GM12878 (cell line): ENCODE results near the gene PPM1A. TPM values are rescaled to one million over a fixed set of nuclear protein-coding genes. Genes with fewer than 3 reads are reported as not detected.

Experiments
- BRCA1 ChIP-seq: IDR thresholded peaks from 2 replicates; pipeline ENCODE4 v1.6.1; 2011; ENCODE audit warnings: low read depth, low read length, improper control_type of control experiment
- EGR1 ChIP-seq, 2 experiments: IDR thresholded peaks; 1 replicate in 1 of 2; 2 replicates in 1 of 2; pipeline ENCODE4 v1.6.1; 2011 to 2012; ENCODE audit warnings: low read depth in 2 of 2, low read length in 2 of 2, borderline replicate concordance in 1 of 2, mild to moderate bottlenecking in 1 of 2, moderate library complexity in 1 of 2
- FOXK2 ChIP-seq: fragments of 450-650 bp; IDR thresholded peaks from 2 replicates; pipeline ENCODE4 v1.6.1; 2017; ENCODE audit warnings: mild to moderate bottlenecking, moderate library complexity
- GABPA ChIP-seq: IDR thresholded peaks from 2 replicates; pipeline ENCODE4 v1.6.1; 2014; ENCODE audit warnings: antibody characterized with exemption, low read depth, mild to moderate bottlenecking, inconsistent platforms
- KDM1A ChIP-seq: fragments of 200-600 bp; sonication (generic); IDR thresholded peaks from 2 replicates; pipeline ENCODE4 v1.6.1; 2016; ENCODE audit warnings: borderline replicate concordance
- MEF2B ChIP-seq: fragments of 450-650 bp; IDR thresholded peaks from 2 replicates; pipeline ENCODE4 v1.6.1; 2018; ENCODE audit warnings: mild to moderate bottlenecking, moderate library complexity; ENCODE audit not compliant: partially characterized antibody, poor library complexity, severe bottlenecking
- MLLT1 ChIP-seq: fragments of 450-650 bp; IDR thresholded peaks from 2 replicates; pipeline ENCODE4 v1.6.1; 2016; ENCODE audit warnings: mild to moderate bottlenecking
- MXI1 ChIP-seq: fragments of 150-350 bp; IDR thresholded peaks from 2 replicates; pipeline ENCODE4 v1.6.1; 2011; ENCODE audit warnings: low read depth, mild to moderate bottlenecking, inconsistent platforms, low read length, improper control_type of control experiment
- NBN ChIP-seq: fragments of 450-650 bp; IDR thresholded peaks from 2 replicates; pipeline ENCODE4 v1.6.1; 2016
- POU2F2 ChIP-seq: IDR thresholded peaks from 3 replicates; pipeline ENCODE4 v1.6.1; 2011; ENCODE audit warnings: low read depth, mild to moderate bottlenecking, low read length, borderline replicate concordance
- RCOR1 ChIP-seq: conservative IDR thresholded peaks from 2 replicates; pipeline ENCODE4 v1.6.1; 2012; ENCODE audit warnings: low read depth, low read length, improper control_type of control experiment
- RFX5 ChIP-seq: IDR thresholded peaks from 2 replicates; pipeline ENCODE4 v1.6.1; 2011; ENCODE audit warnings: low read depth, low read length, improper control_type of control experiment
- YY1 ChIP-seq: IDR thresholded peaks from 2 replicates; pipeline ENCODE4 v1.6.1; 2011; ENCODE audit warnings: low read depth, mild to moderate bottlenecking, low read length
- ZNF622 ChIP-seq: fragments of 450-650 bp; IDR thresholded peaks from 2 replicates; pipeline ENCODE4 v1.6.1; 2017; ENCODE audit warnings: mild to moderate bottlenecking, inconsistent platforms
- polyA plus RNA-seq, 11 experiments: library from polyadenylated mRNA; depleted of rRNA in 4 of 11; unstranded in 6 of 11; stranded (reverse) in 5 of 11; fragments of >200 nt; fragmentation: Nextera tagmentation in 4 of 11; fragmentation: Illumina TruSeq in 1 of 11; extraction: Ambion mirVana in 4 of 11; extraction: Trizol in 1 of 11; gene quantifications; 1 replicate in 1 of 11; 2 replicates in 10 of 11; pipeline versions ENCODE4 v1.2.1 to v1.2.3, GENCODE V29; 2011 to 2016; ENCODE audit warnings: inconsistent platforms in 2 of 11, missing spikeins in 2 of 11, low read depth in 1 of 11
- total RNA-seq, 4 experiments: library from RNA; depleted of rRNA in 3 of 4; stranded (reverse); fragments of >200 nt in 3 of 4; fragmentation: Illumina TruSeq in 1 of 4; extraction: Trizol in 1 of 4; gene quantifications; 2 replicates each; pipeline versions ENCODE4 v1.2.1 to v1.2.3, GENCODE V29; 2013 to 2021
- TF ChIP-seq, protein P1 (sequence below): fragments of 450-650 bp; IDR thresholded peaks from 2 replicates; pipeline ENCODE4 v1.6.1; 2017; ENCODE audit warnings: mild to moderate bottlenecking, moderate library complexity
- TF ChIP-seq, protein P2 (sequence below): fragments of 450-650 bp; formaldehyde crosslinking; IDR thresholded peaks from 2 replicates; pipeline ENCODE4 v1.5.0; 2022; ENCODE audit warnings: mild to moderate bottlenecking, missing genetic modification characterization
- TF ChIP-seq, protein P3 (sequence below): IDR thresholded peaks from 2 replicates; pipeline ENCODE4 v1.6.1; 2012; ENCODE audit warnings: low read depth, low read length, improper control_type of control experiment

Gene PPM1A
- total and polyA plus RNA-seq, 10 of the 15 experiments (the other 5 are each of a cell fraction or from before 2014, with no cell fraction given), result 16.8 to 124 (median 47.0) TPM

DNA sequence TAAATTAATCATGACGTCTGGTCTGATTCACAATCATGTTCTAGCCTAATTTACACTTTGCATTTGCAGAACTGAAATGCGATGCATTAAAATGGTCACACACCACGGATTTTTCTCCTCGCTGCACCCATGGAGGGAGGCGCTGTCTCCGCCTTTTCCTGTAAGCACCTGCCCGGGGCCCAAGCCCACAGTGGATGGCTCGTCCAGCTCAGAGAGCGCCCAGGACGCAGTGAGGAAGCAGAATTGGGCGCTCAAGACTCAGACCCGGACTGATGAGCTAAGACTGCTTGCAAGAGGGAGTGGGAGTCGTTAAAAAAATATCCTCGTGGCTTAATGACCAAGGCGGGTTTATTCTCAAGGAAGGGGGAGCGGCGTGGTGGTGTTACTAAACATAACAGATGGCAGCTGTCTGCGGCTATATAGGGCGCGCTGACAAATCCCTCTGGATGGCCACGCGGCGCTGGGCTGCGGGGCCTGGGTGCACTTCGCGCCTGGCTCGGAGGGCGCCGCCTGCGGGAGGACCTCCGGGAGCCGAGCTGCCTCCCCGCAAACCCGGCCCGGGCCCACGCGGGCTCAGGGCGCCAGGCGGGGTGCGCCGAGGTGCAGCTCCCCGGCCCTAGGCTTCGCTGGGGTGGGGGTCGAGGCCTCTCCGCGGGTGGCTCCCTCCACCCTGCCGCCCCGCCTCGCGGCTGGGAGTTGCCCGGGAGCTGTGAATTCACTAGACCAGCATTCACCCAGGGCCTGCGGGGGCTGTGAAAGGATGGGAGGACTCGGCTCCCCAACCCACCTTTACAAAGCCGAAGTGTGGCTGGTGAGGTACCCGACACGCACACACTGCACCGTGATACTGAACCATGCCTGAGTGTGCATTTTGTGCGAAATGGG, 78.7 kb downstream of the PPM1A start (continued):
- no peak for TF ChIP-seq KDM1A
- peak; percentile 54; the same call in 1 of the 2 replicates for TF ChIP-seq NBN
- TF ChIP-seq RFX5, result no peak
- TF ChIP-seq, protein P1, sequence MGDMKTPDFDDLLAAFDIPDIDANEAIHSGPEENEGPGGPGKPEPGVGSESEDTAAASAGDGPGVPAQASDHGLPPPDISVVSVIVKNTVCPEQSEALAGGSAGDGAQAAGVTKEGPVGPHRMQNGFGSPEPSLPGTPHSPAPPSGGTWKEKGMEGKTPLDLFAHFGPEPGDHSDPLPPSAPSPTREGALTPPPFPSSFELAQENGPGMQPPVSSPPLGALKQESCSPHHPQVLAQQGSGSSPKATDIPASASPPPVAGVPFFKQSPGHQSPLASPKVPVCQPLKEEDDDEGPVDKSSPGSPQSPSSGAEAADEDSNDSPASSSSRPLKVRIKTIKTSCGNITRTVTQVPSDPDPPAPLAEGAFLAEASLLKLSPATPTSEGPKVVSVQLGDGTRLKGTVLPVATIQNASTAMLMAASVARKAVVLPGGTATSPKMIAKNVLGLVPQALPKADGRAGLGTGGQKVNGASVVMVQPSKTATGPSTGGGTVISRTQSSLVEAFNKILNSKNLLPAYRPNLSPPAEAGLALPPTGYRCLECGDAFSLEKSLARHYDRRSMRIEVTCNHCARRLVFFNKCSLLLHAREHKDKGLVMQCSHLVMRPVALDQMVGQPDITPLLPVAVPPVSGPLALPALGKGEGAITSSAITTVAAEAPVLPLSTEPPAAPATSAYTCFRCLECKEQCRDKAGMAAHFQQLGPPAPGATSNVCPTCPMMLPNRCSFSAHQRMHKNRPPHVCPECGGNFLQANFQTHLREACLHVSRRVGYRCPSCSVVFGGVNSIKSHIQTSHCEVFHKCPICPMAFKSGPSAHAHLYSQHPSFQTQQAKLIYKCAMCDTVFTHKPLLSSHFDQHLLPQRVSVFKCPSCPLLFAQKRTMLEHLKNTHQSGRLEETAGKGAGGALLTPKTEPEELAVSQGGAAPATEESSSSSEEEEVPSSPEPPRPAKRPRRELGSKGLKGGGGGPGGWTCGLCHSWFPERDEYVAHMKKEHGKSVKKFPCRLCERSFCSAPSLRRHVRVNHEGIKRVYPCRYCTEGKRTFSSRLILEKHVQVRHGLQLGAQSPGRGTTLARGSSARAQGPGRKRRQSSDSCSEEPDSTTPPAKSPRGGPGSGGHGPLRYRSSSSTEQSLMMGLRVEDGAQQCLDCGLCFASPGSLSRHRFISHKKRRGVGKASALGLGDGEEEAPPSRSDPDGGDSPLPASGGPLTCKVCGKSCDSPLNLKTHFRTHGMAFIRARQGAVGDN, result peak; percentile 74
- TF ChIP-seq MXI1, result peak; percentile 72; the same call in 1 of the 2 replicates
- no peak for TF ChIP-seq FOXK2
- TF ChIP-seq EGR1 (IDR thresholded peaks at IDR 0.05; ENCODE audit: borderline replicate concordance in 1 of 2, low read depth in 2 of 2, low read length in 2 of 2), result no peak; a peak in 1 of 3 replicates
- no peak for TF ChIP-seq ZNF622
- peak; percentile 49; the same call in 1 of the 2 replicates for TF ChIP-seq YY1
- TF ChIP-seq, protein P2, sequence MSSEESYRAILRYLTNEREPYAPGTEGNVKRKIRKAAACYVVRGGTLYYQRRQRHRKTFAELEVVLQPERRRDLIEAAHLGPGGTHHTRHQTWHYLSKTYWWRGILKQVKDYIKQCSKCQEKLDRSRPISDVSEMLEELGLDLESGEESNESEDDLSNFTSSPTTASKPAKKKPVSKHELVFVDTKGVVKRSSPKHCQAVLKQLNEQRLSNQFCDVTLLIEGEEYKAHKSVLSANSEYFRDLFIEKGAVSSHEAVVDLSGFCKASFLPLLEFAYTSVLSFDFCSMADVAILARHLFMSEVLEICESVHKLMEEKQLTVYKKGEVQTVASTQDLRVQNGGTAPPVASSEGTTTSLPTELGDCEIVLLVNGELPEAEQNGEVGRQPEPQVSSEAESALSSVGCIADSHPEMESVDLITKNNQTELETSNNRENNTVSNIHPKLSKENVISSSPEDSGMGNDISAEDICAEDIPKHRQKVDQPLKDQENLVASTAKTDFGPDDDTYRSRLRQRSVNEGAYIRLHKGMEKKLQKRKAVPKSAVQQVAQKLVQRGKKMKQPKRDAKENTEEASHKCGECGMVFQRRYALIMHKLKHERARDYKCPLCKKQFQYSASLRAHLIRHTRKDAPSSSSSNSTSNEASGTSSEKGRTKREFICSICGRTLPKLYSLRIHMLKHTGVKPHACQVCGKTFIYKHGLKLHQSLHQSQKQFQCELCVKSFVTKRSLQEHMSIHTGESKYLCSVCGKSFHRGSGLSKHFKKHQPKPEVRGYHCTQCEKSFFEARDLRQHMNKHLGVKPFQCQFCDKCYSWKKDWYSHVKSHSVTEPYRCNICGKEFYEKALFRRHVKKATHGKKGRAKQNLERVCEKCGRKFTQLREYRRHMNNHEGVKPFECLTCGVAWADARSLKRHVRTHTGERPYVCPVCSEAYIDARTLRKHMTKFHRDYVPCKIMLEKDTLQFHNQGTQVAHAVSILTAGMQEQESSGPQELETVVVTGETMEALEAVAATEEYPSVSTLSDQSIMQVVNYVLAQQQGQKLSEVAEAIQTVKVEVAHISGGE (CRISPR knock-in tag), result no peak
- no peak for TF ChIP-seq RCOR1
- no peak for TF ChIP-seq BRCA1
- TF ChIP-seq, protein P3, sequence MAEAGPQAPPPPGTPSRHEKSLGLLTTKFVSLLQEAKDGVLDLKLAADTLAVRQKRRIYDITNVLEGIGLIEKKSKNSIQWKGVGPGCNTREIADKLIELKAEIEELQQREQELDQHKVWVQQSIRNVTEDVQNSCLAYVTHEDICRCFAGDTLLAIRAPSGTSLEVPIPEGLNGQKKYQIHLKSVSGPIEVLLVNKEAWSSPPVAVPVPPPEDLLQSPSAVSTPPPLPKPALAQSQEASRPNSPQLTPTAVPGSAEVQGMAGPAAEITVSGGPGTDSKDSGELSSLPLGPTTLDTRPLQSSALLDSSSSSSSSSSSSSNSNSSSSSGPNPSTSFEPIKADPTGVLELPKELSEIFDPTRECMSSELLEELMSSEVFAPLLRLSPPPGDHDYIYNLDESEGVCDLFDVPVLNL, result no peak
- TF ChIP-seq MEF2B, result peak; percentile 23
- TF ChIP-seq GABPA, result 0 out of 2 replicates have a peak, but pooled peaks have one; percentile 46
- TF ChIP-seq POU2F2, result 0 out of 3 replicates have a peak, but pooled peaks have one; percentile 50
- TF ChIP-seq MLLT1, result no peak
